GM18499 (cell line): ENCODE measurements around the gene SCO2.

ENCODE experiments used
- ATAC-seq: cut with Tn5 transposase; IDR thresholded peaks from one replicate; pipeline ENCODE4 v1.9.1; 2021; ENCODE audit warnings: moderate number of reproducible peaks; ENCODE audit not compliant: insufficient read depth, unreplicated experiment

SCO2 gene

GRCh38 chr22:50482107-50483074 lies 43.0 kb downstream of the SCO2 start:
- ATAC-seq = no peak

GRCh38 chr22:50481440-50482106 lies 43.8 kb downstream of the SCO2 start, which contains the start of gene ADM2:
TSS of gene ADM2 (plus strand) at chr22:50481543. CDS start at chr22:50481848, 305 bp downstream.
- ATAC-seq = no peak

GRCh38 chr22:50481045-50481439 lies 44.4 kb downstream of the SCO2 start:
- no peak for ATAC-seq

- no peak for ATAC-seq
Measured at GRCh38 chr22:50479721-50480120, 45.7 kb downstream of the SCO2 start.

- ATAC-seq = no peak
Measured at GRCh38 chr22:50477923-50478322, 47.5 kb downstream of the SCO2 start.

GRCh38 chr22:50476868-50477267 lies 48.5 kb downstream of the SCO2 start:
- no peak for ATAC-seq

GRCh38 chr22:50475652-50476002 lies 49.8 kb downstream of the SCO2 start:
- ATAC-seq = no peak

- ATAC-seq = no peak
Measured at GRCh38 chr22:50474710-50475651, 50.4 kb downstream of the SCO2 start, which contains the start of gene SBF1. TSS of gene SBF1 (minus strand) at chr22:50475035. CDS start at chr22:50474840, 195 bp downstream.

GRCh38 chr22:50473855-50474671 lies 51.3 kb downstream of the SCO2 start:
- ATAC-seq = no peak
